Right ventricle myocardium inferior (tissue), 1 donor: ENCODE measurements around the gene SFXN4. TPM values are rescaled to one million over a fixed set of nuclear protein-coding genes. Genes with fewer than 3 reads are reported as not detected.
"Not testable (repeated sequence)": the region's sequence is repeated elsewhere in the genome, so short reads cannot be mapped to it uniquely, and the experiment has no call there.

Experiments
- ATAC-seq: fragments of 200-7000 bp; cut with Tn5 transposase; one replicate; pipeline ENCODE4 v1.9.1; 2020; ENCODE audit warnings: mild to moderate bottlenecking, moderate library complexity
- DNase-seq: peaks from one replicate; pipeline ENCODE4 v3.0.0; 2021; ENCODE audit errors: missing footprints
- intact Hi-C: fragments of 100-400 bp; cut with DNase I; formaldehyde crosslinking; loops from one replicate; pipeline ENCODE4 v1.11.0; 2022
- total RNA-seq: library from RNA; stranded (reverse); fragmentation: NEBNext Ultra II Directional; extraction: Animal tissue kit (Norgen Biotek cat#: 25700); gene quantifications from one replicate; pipeline ENCODE4 v1.2.1, GENCODE V29; 2021
- donor health status: DM: no; HTN: yes; CAD: no; lungs with severe emphysema.

Gene SFXN4
- total RNA-seq, 1 donor from 2014 or later: 42.0 TPM

GRCh38 chr10:119100434-119101238, 64.9 kb downstream of the SFXN4 start:
- no peak for DNase-seq
- no peak for ATAC-seq
- intact Hi-C loops: no loop called here

- ATAC-seq: no peak
- no peak for DNase-seq
- intact Hi-C loops: no loop called here
Measured at GRCh38 chr10:119098576-119098975, 66.9 kb downstream of the SFXN4 start.

- ATAC-seq, DNase-seq, intact Hi-C loops: not testable (repeated sequence)
Measured at GRCh38 chr10:119096641-119097415, 68.7 kb downstream of the SFXN4 start.

GRCh38 chr10:119095640-119096039, 69.9 kb downstream of the SFXN4 start:
- intact Hi-C loops: no loop called here
- DNase-seq: no peak
- no peak for ATAC-seq

GRCh38 chr10:119090968-119091367, 74.5 kb downstream of the SFXN4 start:
- ATAC-seq (peak; percentile 10), DNase-seq (no peak)
- intact Hi-C loops: no loop called here

Other genes starting within 250 kb of the SFXN4 start
- 16.0 TPM for gene NANOS1, start 136.0 kb downstream of the SFXN4 start, total RNA-seq
- gene EIF3A, start 84.9 kb downstream of the SFXN4 start, total RNA-seq: 88.7 TPM
- 20.2 TPM for gene DENND10, start 61.6 kb downstream of the SFXN4 start, total RNA-seq
- gene PRDX3, start 13.1 kb upstream of the SFXN4 start, total RNA-seq: 285 TPM
- 48.6 TPM for gene GRK5, start 41.9 kb upstream of the SFXN4 start, total RNA-seq